ENCODE data around the gene PAOX.
"Not testable (repeated sequence)": the region's sequence is repeated elsewhere in the genome, so short reads cannot be mapped to it uniquely, and the experiment has no call there.

Gene PAOX

DNA sequence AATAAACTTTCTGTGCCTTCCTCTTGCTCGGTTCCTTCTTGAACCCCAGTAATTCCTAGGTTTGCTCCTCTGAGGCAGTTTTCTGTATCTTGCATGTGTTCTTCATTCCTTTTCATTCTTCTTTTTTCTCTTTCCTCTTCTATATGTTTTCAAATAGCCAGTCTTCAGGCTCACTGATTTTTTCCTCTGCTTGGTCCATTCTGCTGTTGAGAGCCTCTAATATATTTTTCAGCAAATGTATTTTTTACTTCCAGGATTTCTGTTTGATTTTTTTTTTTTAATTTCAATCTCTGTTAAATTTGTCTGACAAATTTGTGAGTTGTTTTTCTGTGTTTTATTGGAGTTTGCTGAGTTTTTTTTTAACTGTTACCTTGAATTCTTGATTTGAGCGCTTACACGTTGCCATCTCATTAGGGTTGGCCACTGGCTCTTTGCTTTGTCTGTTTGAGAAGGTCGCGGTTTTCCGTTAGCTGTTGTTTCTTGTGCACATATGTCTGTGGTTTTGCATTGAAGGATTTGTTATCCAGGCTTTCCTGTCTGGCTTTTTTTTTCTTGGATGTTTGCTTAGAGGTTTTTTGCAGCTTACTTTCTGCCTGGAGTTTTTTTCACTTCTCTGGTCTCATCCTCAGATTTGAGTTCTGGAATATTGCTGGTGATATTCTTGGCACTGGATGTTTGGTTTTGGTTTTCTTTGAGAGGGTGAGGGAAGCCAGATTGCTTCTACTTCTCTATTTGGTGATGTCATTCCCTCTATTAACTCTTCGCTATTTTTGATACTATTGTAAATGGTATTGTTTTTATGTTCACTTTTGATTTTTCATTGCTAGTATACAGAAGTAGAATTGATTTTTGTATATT, 32.7 kb downstream of the PAOX start:
- Histone ChIP-seq H4K20me1 (ENCODE audit: insufficient read depth, low read length) (no peaks in the 10 kb centered on the region), H3K79me2 (ENCODE audit: low read length) (peaks cover 25% of the 10 kb centered on the region), H3K36me3 (replicated peaks; ENCODE audit: low read depth, low read length) (peaks cover 73% of the 10 kb centered on the region), H2AFZ (ENCODE audit: low read depth, low read length) (no peak overlapping the region), H3K9me3 (ENCODE audit: insufficient read depth, low read length) (peaks cover 12% of the 10 kb centered on the region; the same call in 1 of the 2 replicates), H3K9ac (ENCODE audit: low read length) (no peak overlapping the region), H3K27me3 (ENCODE audit: low read depth, low read length) (no peaks in the 10 kb centered on the region), H3K4me2 (ENCODE audit: low read length) (no peak overlapping the region), H3K4me3 (ENCODE audit: low read length) (no peak overlapping the region), H3K4me1 (ENCODE audit: low read length) (no peaks in the 10 kb centered on the region), H3K27ac (ENCODE audit: low read length) (no peak overlapping the region)
- TF ChIP-seq EZH2phosphoT487 (IDR thresholded peaks at IDR 0.05; ENCODE audit: low read depth): no peak
- TF ChIP-seq, protein P1, sequence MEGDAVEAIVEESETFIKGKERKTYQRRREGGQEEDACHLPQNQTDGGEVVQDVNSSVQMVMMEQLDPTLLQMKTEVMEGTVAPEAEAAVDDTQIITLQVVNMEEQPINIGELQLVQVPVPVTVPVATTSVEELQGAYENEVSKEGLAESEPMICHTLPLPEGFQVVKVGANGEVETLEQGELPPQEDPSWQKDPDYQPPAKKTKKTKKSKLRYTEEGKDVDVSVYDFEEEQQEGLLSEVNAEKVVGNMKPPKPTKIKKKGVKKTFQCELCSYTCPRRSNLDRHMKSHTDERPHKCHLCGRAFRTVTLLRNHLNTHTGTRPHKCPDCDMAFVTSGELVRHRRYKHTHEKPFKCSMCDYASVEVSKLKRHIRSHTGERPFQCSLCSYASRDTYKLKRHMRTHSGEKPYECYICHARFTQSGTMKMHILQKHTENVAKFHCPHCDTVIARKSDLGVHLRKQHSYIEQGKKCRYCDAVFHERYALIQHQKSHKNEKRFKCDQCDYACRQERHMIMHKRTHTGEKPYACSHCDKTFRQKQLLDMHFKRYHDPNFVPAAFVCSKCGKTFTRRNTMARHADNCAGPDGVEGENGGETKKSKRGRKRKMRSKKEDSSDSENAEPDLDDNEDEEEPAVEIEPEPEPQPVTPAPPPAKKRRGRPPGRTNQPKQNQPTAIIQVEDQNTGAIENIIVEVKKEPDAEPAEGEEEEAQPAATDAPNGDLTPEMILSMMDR (IDR thresholded peaks at IDR 0.05; ENCODE audit: low read depth, low read length): no peak

- peaks cover 67% of the 10 kb centered on the region for H3K36me3 ChIP-seq (replicated peaks; ENCODE audit: low read depth, low read length)
- no peak for TF ChIP-seq EZH2phosphoT487 (IDR thresholded peaks at IDR 0.05; ENCODE audit: low read depth)
- TF ChIP-seq, protein P1 (IDR thresholded peaks at IDR 0.05; ENCODE audit: low read depth, low read length): no peak
- H3K9ac ChIP-seq (ENCODE audit: low read length): no peak overlapping the region
- no peak overlapping the region for H2AFZ ChIP-seq (ENCODE audit: low read depth, low read length)
- H3K9me3 ChIP-seq (ENCODE audit: insufficient read depth, low read length): peaks cover 12% of the 10 kb centered on the region; the same call in 1 of the 2 replicates
- H3K4me1 ChIP-seq (ENCODE audit: low read length): no peaks in the 10 kb centered on the region
- no peaks in the 10 kb centered on the region for H4K20me1 ChIP-seq (ENCODE audit: insufficient read depth, low read length)
- H3K27me3 ChIP-seq (ENCODE audit: low read depth, low read length): no peaks in the 10 kb centered on the region
- H3K4me3 ChIP-seq (ENCODE audit: low read length): no peak overlapping the region
- no peak overlapping the region for H3K4me2 ChIP-seq (ENCODE audit: low read length)
- H3K27ac ChIP-seq (ENCODE audit: low read length): no peak overlapping the region
- H3K79me2 ChIP-seq (ENCODE audit: low read length): peaks cover 19% of the 10 kb centered on the region
These were observed 33.3 kb downstream of the PAOX start for GRCh38 chr10:133412381-133412711.

DNA sequence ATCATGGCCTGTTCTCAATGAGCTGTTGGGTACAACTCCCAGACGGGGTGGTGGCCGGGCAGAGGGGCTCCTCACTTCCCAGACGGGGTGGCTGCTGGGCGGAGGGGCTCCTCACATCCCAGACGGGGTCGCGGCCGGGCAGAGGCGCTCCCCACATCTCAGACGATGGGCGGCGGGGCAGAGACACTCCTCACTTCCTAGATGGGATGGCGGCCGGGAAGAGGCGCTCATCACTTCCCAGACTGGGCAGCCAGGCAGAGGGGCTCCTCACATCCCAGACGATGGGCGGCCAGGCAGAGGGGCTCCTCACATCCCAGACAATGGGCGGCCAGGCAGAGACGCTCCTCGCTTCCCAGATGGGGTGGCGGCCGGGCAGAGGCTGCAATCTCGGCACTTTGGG, 35.3 kb downstream of the PAOX start:
- H3K27ac ChIP-seq (ENCODE audit: low read length); H3K9ac ChIP-seq (ENCODE audit: low read length); H3K4me2 ChIP-seq (ENCODE audit: low read length); H3K79me2 ChIP-seq (ENCODE audit: low read length); H3K4me1 ChIP-seq (ENCODE audit: low read length); H3K4me3 ChIP-seq (ENCODE audit: low read length); H4K20me1 ChIP-seq (ENCODE audit: insufficient read depth, low read length); H3K27me3 ChIP-seq (ENCODE audit: low read depth, low read length); H2AFZ ChIP-seq (ENCODE audit: low read depth, low read length): not testable (repeated sequence)
- H3K9me3 ChIP-seq (ENCODE audit: insufficient read depth, low read length): peaks cover 12% of the 10 kb centered on the region; the same call in 1 of the 2 replicates
- peaks cover 50% of the 10 kb centered on the region for H3K36me3 ChIP-seq (replicated peaks; ENCODE audit: low read depth, low read length)

DNA sequence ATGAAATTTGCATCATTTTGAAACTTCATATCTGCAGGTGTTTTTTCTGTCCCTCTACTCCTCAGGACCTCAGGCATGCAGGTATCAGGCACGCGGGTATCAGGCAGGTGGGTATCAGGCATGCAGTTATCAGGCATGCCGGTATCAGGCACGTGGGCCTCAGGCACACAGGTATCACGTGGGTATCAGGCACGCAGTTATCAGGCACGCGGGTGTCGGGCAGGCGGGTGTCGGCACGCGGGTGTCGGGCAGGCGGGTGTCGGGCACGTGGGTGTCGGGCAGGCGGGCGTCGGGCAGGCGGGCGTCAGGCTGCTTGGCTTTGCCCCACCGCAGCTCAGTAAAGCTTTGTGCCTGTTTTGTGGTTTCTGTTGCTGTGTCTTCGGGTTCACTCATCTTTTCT, 36.7 kb downstream of the PAOX start:
- TF ChIP-seq, protein P1 (IDR thresholded peaks at IDR 0.05; ENCODE audit: low read depth, low read length): no peak
- TF ChIP-seq EZH2phosphoT487 (IDR thresholded peaks at IDR 0.05; ENCODE audit: low read depth): no peak
- Histone ChIP-seq H4K20me1 (ENCODE audit: insufficient read depth, low read length) (no peaks in the 10 kb centered on the region), H3K4me3 (ENCODE audit: low read length) (no peak overlapping the region), H3K9ac (ENCODE audit: low read length) (no peak overlapping the region), H3K79me2 (ENCODE audit: low read length) (no peaks in the 10 kb centered on the region), H3K9me3 (ENCODE audit: insufficient read depth, low read length) (peaks cover 12% of the 10 kb centered on the region; the same call in 1 of the 2 replicates), H3K4me2 (ENCODE audit: low read length) (no peak overlapping the region), H3K4me1 (ENCODE audit: low read length) (no peaks in the 10 kb centered on the region), H3K27ac (ENCODE audit: low read length) (no peak overlapping the region), H2AFZ (ENCODE audit: low read depth, low read length) (no peak overlapping the region), H3K27me3 (ENCODE audit: low read depth, low read length) (no peaks in the 10 kb centered on the region), H3K36me3 (replicated peaks; ENCODE audit: low read depth, low read length) (peaks cover 37% of the 10 kb centered on the region)

Data from OCI-LY3 (cell line).